Jurkat, Clone E6-1 (cell line): ENCODE data around the gene EEF2K.
"Not testable (repeated sequence)": the region's sequence is repeated elsewhere in the genome, so short reads cannot be mapped to it uniquely, and the experiment has no call there.

Experiments used
- DNase-seq: peaks from one replicate; pipeline ENCODE4 v3.0.0-alpha.2; 2011; ENCODE audit warnings: low read depth, low spot score
- H3K4me3 ChIP-seq: 2 replicates; pipeline ENCODE4 v1.5.1; 2011; ENCODE audit warnings: mild to moderate bottlenecking, low read length, control low read depth, moderate library complexity

Gene EEF2K

DNA sequence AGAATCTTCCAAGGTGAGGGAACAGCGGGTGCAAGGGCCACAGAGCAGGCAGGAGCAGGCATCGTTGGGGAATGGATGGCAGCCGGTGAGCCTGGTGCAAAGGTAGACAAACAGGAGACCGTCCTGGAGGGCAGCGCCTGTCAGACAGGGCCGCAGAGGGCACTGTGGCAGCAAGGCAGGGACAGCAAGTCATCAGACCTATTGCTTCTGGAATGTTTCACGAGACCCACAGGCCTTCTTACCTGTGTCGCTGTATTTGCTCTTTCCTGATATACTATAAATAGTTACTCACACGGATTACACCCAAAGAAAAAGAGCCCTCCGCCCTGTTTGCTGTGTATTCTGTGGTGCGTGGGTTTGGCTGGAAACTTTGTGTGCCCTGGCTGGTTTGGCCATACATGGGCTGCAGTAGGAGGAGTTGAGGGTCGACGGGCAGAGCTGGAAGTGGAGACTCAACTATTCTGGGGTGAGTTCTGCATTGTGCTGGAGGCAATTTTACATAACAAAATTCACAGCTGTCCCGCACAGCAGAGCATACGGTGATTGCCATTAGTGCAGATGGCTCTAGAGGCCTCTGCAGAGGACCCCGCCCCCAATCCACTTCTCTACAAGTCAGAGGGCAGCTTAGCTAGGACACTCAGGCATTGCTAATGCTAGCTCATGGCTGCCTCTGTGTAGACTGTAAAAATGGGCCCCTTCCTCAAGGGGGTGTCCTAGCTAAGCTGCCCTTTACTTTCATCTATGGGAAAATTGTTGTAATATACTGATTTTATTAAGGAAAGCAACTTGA, 72.6 kb downstream of the EEF2K start:
- no peak overlapping the region for H3K4me3 ChIP-seq
- DNase-seq: no peak

DNA sequence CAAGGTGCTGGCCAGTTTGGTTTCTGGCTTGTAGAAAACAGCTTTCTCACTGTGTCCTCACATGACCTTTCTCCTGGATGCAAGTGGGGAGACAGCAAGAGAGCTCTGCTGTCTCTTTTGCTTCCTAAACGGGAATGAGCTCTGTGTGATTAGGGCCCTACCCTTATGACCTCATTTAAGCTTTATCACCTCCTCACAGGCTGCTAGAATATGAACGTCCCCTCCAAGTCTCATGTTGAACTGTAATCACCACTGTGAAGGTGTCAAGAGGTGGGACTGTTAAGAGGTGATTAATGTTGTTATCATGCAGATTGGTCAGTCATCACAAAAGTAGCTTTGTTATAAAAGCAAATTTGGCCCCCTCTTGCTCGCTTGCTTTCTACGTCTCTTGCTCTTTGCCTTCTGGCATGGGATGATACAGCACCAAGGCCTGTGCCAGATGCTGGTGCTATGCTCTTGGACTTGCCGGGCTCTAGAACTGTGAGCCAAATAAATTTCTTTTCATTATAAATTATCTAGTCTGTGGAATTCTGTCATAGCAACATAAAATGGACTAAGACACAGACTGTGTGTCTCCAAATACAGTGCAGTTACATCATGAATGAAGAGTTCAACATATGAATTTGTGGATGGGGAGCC, 76.3 kb downstream of the EEF2K start:
- H3K4me3 ChIP-seq: no peak overlapping the region
- no peak for DNase-seq

DNA sequence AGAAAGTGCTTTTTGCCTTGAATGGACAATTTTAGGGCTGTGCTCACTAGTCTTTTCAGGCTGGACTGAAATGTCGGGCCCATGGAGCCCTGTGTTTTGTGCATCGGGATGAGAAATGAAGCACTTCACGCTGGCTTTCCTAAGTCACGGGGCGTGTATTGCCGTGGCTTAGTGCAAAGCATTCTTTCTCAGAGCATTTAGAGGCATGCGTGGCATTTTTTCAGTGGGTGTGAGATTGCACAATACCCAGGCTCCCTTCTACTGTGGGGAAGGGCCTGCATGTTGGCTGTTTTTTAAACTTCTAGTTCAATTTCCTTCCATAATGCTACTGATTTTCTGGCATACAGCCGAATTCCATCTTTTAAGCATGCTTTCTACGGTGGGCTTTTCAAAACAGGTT, 78.6 kb downstream of the EEF2K start:
- no peak for DNase-seq
- H3K4me3 ChIP-seq: no peak overlapping the region

DNA sequence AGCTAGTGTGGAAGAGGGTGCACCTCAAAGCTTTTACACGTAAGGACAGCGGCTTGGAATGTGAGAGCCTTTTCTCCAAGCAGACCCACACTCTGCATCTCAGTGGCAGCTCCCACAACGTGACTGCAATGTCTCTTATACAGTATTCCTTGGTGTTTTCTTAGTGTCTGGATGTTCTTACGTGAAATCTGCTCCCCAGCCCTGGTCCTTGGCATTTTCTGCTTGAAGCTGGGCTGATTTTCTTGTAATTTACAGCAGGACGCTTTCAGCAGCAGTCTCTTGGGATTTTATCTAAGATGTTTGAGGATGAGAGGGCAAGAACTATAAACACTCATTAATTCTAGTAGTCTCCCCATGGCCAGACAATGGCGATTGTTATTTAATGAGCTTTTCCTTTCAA, 79.0 kb downstream of the EEF2K start:
- no peak for DNase-seq
- H3K4me3 ChIP-seq: no peak overlapping the region

DNA sequence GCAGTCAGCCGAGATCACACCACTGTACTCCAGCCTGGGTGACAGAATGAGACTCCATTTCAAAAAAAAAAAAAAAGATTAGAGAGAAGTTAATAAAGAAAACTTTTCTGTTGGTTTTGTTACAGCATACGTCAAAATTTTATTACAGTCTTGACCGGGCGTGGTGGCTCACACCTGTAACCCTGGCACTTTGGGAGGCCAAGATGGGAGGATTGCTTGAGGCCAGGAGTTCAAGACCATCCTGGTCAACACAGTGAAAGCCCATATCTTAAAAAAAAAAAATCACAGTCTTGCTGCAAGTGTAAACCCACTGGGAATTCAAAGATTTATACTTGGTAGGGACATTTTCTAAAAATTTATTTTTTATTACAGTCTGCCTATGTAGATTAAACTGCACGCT, 84.9 kb downstream of the EEF2K start:
- no peak overlapping the region for H3K4me3 ChIP-seq
- no peak for DNase-seq

DNA sequence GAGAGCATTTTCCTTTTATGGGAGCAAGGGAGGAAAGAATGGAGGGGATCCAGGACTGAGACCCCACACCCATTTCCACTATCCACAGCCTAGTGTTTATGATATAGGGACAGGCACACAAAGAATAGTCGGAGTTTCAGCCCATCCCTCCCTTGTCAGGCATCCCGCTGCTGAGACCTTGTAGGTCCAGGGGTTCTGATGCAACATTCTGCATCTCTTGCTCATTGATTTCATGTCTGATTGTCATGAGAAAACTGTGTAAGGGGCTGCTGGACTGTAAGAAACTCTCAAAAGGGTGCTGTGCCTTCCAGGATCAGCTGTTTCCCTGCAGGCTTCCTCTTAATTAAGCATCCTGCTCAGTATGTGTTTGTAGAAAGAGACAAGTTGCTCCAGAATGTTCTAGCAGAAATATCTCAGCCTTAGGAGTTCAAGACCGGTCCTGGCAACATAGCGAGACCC, 85.8 kb downstream of the EEF2K start:
- no peak for DNase-seq
- no peak overlapping the region for H3K4me3 ChIP-seq

DNA sequence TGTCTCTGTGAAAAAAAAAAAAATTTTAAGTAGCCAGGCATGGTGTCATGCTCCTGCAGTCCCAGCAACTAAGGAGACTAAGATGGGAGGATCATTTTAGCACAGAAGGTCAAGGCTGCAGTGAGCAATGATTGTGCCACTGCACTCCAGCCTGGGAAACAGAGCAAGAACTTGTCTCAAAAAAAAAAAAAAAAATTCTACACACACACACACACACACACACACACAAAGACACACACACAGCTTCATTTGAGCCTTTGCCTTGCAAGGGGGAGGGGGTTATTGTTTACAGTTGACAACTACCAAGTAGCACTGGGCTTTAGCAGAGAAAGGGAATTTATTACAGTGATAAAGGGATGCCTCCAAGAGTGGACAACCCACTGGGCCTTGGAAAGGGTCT, 86.2 kb downstream of the EEF2K start:
- H3K4me3 ChIP-seq: no peak overlapping the region
- no peak for DNase-seq

DNA sequence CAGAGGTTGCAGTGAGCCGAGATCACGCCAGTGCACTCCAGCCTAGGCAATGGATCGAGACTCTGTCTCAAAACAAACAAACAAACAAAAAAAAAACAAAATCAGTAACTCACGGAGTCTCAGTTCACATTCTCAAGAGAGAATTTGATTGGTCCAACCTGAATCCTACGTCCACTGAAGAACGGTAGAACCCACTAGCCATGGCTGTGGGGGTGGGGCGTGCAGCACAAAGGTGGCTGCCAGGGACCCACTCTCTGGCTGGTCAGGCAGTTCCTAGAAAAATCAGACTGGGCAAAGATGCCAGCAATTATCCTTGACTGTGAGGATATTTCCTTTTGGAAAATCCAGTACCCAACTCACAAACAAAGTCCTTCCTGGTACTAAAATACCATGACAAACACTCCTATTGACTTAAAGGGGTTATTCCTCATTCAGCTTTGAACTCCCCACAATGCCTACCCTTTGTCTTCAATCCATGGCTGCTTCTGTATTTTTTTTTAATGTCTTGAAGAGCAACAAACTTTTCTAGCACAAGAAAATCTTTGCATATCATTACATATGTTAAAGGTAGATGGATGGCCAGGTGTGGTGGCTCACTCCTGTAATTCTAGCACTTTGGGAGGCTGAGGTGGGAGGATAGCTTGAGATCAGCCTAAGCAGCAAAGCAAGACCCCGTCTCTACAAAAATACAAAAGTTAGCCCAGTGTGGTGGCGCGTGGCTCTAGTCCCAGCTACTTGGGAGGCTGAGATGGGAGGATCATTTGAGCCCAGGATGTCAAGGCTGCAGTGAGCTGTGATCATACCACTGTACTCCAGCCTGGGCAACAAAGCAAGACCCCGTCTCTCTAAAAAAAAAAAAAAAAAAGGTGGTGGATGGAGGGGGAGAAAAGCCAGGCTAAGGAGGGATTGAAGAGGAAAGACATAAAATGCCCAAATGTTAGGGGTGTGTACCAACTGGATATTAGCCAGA, 87.3 kb downstream of the EEF2K start:
- DNase-seq: no peak
- no peak overlapping the region for H3K4me3 ChIP-seq

DNA sequence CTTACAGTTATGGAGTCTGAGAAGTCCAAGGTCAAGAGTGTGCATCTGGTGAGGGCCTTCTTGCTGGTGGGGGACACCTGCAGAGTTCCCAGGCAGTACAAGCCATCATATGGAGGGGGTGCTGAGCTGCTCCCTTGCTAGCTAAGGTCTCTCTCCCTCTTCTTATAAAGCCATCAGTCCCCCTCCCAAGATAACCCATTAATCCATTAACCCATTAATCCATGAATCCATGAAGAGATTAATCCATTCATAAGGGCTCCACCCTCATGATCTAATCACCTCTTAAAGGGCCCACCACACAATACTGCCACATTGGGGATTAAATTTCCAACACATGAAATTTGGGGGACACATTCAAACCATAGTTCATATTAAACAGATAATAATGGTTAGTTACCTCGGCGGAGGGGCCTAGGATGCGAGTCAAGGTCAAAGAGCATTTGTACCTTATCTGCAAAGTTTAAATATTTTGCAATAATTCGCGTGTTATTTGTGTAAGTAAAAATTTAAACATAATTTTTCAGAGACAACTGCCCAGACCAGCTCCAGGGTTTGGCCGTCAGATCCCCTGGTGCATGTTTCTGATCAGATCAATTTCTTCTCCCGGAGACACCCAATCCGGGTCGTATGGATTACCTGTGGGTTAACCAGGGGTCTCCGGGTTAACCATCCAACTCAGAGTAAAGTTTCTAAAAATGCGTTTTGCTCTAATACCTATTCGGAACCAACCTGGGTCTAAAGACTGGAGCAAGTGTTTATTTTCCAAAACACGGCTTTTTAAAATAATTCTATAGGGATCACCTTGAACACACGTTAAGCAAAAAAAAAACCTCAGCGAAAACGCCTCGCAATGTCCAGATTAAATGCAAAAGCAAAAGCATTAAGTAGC, 90.4 kb downstream of the EEF2K start:
- H3K4me3 ChIP-seq: peak overlapping the region; percentile 85
- DNase-seq: no peak

DNA sequence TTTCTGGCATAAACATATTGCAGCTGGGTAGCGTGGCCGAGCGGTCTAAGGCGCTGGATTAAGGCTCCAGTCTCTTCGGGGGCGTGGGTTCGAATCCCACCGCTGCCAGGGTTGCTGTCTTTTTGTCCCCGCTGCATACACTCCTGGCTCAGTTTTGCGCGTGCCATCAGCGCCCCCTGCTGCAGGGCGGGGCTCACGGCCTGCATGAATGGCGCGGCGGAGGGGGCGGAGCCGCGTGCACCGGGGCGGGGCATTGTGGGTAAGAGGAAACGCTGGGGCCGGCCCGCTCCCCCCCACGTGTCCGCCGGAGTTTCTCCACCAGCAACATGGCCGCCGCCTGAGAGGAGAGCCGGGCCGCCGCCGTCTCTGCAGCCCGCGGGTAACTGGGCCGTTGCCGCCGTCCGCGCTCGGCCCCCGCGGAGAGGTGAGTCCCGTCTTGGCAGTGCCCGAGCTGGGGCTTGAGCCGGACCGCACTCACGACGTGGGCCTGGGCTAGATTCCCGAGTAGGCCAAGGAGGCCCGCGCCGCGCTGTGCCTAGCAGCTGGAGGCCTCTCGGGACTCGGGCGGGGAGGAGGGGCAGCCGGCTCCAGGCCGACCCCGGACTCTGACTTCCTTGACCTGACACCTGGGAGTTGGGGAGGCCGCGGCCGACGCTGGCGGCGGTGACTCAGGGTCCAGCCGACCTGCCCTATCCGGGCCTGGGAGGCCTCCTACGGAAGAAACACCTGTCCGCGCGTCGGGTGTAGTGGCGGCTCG, 91.2 kb downstream of the EEF2K start, which contains the start of gene POLR3E:
Gene POLR3E (plus strand): TSS at position 296 of the 757 bp plus-strand sequence. CDS start 5,560 bp downstream, outside the sequence.
- peak within 1 kb of the TSS; percentile 89 for H3K4me3 ChIP-seq
- DNase-seq: peak; percentile 95

DNA sequence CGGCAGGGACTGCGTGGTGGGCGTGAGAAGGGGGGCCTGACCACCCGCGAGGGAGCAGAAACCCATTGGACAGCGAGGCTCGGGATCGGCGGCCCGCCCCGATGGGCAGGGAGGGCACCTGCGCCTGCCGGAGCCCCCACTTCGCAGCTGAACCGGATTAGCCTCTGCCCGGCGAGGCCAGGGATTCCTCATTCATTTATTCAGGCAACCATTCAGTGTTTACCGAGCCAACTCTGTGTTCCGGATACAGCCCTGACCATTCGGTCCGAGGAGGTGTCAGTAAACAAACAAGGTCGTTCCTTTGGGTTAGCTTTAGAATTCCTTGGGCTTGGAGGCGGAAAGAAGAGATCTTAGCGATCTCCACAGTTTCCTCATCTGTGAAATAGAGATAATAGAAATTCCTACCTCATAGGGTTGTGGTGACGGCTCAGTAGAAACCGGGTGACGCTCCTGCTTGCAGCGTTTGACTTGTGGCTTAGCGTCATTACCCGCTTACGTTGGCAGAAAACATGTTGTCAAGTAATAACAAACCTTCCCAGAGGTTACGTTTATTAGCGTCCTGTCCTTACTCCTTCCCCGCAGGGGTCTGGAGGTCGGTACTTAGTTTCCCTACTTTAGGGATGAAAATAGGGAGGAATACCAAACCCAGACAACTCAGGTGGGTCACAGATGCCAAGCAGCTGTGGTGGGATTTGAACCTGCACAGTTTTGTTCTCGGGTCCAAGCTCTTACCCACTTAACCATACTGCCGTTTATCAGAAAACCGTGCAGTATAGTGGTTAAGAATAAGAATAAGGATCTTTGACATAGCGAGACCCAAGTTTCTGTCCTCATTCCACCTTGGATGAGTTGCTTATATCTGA, 92.0 kb downstream of the EEF2K start:
- peak overlapping the region; percentile 89 for H3K4me3 ChIP-seq
- peak; percentile 96 for DNase-seq

DNA sequence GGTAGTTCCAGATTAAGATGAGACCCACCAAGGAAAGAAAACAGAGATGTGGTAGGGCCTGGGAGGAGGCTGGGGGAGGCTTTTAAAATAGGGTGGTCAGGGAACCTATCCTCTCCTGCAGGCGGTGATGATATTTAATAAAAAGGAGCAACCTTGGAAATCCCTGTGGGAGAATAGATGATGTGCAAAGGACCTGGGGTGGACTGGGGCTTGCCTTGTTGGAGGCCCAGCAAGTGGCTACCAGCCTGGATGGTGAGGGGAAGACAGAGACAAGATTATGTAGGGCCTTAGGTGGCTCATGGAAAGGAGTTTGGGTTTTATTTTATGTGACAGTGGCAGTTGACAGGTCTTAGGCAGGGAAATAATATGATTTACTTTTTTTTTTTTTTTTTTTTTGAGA, 93.0 kb downstream of the EEF2K start:
- DNase-seq: no peak

DNA sequence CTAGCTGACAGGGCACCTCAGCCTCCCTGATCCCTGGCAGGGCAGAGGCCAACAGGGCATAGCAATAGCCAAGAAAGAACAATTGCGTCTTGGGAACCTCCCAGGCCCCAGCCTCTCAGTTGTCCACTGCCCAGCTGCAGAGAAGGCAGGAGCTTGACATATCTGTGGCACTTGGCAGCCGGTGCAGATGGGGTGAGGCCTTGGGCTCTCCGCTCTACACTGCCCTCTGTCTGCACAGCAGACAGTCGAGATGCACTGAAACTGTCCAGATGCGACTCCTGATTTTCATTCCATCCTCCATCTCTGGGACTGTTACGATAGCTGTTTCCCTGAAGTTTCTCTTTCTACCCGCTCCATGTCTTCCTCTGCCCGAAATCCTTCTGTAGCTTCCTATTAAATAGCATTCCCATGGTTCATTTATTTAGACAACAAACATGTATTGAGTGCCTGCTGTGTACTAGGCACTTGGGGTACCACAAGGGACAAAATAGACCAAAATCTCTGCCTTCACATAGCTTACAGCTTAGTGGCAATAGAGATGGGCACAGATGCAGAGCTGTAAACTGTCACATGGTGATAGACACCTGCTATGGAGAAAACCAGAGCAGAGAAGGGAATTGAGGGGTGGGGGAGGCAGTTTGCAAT, 94.5 kb downstream of the EEF2K start:
- DNase-seq: no peak
- H3K4me3 ChIP-seq: no peak overlapping the region

More for the DNA sequence above, 93.0 kb downstream of the EEF2K start:
- no peak overlapping the region for H3K4me3 ChIP-seq

DNA sequence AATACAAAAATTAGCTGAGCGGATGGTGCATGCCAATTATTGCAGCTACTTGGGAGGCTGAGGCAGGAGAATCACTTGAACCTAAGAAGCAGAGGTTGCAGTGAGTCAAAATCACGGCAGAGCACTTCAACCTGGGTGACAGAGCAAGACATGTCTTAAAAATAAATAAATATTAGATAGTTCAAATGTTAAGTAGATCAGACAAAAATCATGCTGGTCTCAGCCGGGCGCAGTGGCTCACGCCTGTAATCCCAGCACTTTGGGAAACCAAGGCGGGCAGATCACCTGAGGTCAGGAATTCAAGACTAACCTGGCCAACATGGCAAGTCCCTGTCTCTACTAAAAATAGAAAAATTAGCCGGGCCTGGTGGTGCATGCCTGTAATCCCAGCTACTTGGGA, 95.3 kb downstream of the EEF2K start:
- H3K4me3 ChIP-seq, DNase-seq: not testable (repeated sequence)

DNA sequence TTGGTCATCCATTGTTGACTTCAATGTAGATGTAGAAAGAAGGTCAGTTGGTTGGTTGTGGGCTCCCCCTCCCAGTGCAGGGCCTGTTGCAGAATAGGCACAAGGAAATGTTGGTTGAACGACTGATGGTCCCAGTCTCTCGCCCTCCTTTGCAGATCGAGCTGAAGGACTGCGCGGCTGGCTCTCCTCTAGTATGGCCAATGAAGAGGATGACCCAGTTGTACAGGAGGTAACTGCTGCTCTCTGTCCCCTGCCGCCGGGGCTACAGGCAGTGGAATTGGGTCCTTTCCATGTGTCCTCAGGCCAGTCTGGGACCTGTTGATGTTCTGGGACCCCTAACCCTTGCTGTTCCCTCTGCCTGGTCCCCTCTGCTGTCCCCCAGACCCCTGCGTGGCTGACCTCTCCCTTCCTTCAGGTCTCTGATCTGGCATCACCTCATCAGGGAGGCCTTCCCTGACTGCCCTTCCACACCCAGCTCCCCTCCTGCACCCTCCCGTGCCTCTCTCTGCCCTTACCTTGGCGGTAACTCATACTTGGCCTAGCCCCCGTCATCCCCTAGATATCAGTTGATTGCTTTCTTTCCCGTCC, 96.8 kb downstream of the EEF2K start:
- no peak overlapping the region for H3K4me3 ChIP-seq
- no peak for DNase-seq

DNA sequence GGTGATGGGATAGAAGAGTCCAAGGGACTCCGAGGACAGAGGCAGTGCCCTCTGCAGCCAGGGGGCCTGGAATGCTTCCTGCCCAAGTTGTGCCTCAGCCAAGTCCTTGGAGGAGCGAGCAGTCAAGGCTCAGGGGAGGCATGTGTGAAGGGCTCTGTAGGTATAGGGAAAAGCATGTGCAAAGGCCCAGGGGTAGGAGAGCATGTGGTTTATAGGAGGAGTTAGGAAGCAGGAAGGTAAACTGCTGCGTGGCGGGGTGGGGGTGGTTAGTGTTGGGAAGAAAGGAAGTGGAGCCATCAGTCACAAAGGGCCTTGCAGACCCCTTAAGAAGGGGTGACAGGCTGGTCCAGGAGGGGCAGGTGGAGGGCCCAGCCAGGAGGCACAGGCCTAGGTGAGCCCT, 98.3 kb downstream of the EEF2K start:
- no peak overlapping the region for H3K4me3 ChIP-seq
- DNase-seq: no peak
